ENCODE measurements around the gene TSC1. TPM values are rescaled to one million over a fixed set of nuclear protein-coding genes. Genes with fewer than 3 reads are reported as not detected.
A peak's percentile ranks its signal among the peaks of the same experiment; 100 is the strongest.

Gene TSC1
- 21.7 and 29.4 TPM in 2 replicates for total RNA-seq (2014; rRNA removed; shearing (Covaris generic))

GRCh38 chr9:132944294-132945185 is at the start of gene TSC1:
Gene TSC1, minus strand, starts transcription at chr9:132944616. Its CDS starts 15,744 bp downstream, at chr9:132928872.
- DNase-seq (ENCODE audit: low read depth) = peak; percentile 91

DNA sequence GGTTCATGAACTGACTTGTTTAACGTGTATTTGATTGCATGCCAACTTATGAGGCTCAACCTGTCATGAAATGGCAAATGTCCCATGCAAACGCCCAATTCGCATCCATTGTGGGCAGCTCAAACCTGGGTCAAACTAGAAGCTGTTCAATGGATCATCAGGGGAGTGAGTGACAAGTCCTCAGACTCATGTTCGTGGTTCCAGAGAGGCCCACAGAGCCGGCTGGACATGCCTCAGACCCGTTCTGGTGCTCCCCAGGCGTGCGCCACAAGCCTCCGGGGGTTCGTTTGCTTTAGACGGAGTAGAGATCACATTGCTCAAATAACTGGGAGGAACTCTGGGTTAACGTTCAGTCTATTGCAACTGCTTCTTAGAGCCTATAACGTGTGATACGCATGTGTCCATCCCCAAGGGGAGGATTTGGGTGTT is 49.1 kb upstream of the TSC1 start:
- DNase-seq (ENCODE audit: low read depth) = no peak

- no peak for DNase-seq (ENCODE audit: low read depth)
Measured at GRCh38 chr9:132991351-132992300, 47.2 kb upstream of the TSC1 start.

DNA sequence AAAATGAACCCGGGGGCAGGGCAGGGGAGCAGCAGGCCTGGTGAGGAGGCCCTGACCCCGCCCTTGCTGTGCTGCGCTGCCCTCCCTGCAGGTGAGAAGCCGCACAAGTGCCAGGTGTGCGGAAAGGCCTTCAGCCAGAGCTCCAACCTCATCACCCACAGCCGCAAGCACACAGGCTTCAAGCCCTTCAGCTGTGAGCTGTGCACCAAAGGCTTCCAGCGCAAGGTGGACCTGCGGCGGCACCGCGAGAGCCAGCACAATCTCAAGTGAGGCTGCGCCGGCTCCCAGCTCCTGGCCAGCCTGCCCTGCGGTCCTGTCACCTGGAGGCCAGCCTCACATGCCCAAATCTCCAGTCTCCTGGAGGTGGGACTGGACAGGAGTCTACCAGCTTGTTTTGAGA is 46.4 kb upstream of the TSC1 start:
- DNase-seq (ENCODE audit: low read depth) = no peak

DNA sequence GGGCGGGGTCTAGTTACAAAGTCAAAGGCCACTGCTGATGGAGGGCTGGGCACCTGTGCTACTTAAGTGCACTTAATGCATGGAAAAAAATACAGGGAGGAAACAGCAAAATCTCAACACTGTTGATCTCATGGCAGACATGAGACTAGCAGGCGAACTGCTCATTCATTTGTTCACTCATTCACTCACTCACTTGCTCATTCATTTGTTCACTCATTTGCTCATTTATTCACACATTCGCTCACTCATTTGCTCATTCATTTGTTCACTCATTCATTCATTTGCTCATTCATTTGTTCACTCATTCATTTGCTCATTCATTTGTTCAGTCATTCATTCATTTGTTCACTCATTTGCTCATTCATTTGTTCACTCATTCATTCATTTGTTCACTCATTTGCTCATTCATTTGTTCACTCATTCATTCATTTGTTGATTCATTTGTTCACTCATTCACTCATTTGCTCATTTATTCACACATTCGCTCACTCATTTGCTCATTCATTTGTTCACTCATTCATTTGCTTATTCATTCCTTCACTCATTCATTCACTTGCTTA is 45.7 kb upstream of the TSC1 start:
- peak; percentile 26 for DNase-seq (ENCODE audit: low read depth)

- DNase-seq (ENCODE audit: low read depth) = no peak
Measured at GRCh38 chr9:132989414-132989996, 45.1 kb upstream of the TSC1 start.

GRCh38 chr9:132989014-132989310 is 44.5 kb upstream of the TSC1 start:
- no peak for DNase-seq (ENCODE audit: low read depth)

DNA sequence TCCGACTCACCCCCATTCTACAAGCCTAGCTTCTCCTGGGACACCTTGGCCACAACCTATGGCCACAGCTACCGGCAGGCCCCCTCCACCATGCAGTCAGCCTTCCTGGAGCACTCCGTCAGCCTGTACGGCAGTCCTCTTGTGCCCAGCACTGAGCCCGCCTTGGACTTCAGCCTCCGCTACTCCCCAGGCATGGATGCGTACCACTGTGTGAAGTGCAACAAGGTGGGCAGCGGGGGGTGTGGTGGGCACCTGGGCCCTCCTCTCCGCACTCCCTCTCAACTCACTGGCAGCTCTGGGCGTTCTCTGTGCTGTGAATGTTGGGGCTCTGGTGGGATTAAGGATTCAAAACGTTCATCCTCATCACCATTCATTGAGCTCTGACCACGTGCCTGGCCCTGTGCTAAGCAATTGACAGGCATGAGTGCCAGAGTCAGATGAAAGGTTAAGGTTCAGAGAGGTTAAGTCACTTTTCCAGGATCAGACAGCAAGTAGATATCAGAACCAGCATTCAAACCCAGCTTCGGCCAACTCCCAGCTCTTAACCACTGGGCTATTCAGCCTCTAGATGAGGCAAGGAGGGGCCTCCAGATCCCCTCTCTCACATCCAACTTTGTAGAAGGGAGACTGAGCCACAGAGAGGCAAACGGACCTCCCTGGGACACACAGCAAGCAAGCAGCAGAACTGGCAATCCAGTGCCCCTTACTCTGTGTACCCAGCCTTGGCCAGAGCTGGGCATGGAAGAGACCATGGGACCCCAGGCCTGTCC is 44.0 kb upstream of the TSC1 start:
- DNase-seq (ENCODE audit: low read depth) = no peak

DNA sequence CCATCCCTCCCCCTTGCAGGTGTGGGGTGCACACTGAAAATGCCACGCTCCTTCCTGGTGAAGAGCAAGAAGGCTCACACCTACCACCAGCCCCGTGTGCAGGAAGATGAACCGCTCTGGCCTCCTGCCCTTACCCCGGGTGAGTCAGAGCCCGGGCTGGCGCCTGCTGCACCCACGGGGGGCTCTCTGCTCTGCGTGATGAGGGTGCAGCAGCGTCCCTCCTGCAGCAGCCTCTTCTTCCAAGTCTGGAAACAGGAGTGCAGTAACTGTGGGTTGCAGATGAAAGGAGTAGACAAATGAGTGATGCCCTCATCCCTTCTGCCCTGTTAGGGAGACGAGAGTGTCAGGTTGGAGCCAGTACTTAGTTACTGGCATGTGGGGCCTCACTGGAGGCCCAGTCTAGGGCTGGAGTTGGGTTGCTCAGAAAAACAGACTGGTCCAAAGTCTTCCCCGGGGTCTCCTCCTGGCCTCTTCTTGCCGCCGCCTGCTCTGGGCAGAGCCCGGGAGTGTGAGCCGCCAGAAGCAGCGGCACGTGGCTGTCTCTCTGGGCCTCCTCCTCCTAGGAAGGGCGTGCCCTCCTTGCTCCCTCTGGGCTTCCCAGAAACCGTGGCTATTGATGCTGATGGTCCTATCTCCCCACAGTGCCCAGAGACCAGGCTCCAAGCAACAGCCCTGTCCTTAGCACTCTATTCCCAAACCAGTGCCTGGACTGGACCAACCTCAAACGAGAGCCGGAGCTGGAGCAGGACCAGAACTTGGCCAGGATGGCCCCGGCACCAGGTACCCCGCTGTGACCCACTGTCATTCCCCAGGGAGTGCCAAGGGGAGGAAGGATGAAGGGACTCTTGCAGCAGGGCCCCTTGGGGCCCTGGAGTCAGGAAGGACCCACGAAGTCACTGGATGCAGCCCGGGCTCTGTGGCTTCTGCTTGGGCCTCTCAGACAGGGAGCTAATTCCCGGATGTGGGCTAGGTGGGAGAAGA is 42.5 kb upstream of the TSC1 start:
- DNase-seq (ENCODE audit: low read depth) = peak; percentile 21

GRCh38 chr9:132986114-132986513 is 41.7 kb upstream of the TSC1 start:
- no peak for DNase-seq (ENCODE audit: low read depth)

GRCh38 chr9:132985489-132985888 is 41.1 kb upstream of the TSC1 start:
- no peak for DNase-seq (ENCODE audit: low read depth)

- DNase-seq (ENCODE audit: low read depth) = no peak
Measured at GRCh38 chr9:132985071-132985350, 40.6 kb upstream of the TSC1 start.

DNA sequence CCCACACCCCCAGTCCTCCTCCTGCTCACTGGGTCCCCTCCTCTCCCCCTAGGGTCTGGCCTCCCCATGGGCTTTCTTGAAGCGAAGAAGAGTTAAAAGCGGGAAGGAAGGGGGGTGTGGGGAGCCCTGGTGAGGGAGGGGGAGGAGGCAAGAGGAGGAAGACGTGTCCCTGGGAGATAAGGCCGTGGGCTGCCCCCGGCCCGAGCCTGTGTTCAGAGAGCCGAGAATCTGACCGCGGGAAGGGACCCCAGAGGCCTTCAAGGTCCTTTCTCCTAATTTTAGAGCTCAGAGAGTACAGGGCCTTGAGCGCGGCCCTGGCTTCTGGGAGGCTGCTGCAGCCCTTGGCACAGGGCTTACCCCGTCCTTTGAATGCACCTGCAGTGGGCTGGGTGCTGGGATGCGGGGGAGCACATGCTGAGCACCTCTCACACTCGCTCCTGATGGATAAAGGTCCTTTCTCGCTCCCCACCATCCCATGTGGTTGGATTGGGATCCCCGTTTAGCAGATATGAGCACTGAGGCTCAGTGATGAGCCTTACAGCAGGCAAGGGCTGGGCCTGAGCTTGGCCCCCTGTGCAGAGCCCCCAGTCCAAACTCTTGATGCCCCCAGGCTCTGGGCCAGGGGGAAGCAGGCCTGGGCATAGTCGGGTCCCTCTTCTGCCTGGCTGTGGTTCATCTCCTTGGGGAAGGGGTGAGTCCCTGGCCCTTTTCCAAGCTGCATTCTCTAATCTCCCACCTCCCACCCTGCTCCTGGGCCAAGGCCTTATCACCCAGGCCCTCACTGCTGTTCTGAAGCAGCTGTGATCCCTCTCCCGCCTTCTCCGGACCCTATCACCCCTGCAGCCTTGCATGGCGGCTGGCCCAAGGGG is 40.0 kb upstream of the TSC1 start:
- no peak for DNase-seq (ENCODE audit: low read depth)

GRCh38 chr9:132983491-132984201 is 39.2 kb upstream of the TSC1 start:
- no peak for DNase-seq (ENCODE audit: low read depth)

- DNase-seq (ENCODE audit: low read depth) = no peak
Measured at GRCh38 chr9:132982458-132982857, 38.0 kb upstream of the TSC1 start.

GRCh38 chr9:132980157-132980556 is 35.7 kb upstream of the TSC1 start:
- no peak for DNase-seq (ENCODE audit: low read depth)

- DNase-seq (ENCODE audit: low read depth) = no peak
Measured at GRCh38 chr9:132978451-132979131, 34.2 kb upstream of the TSC1 start, which contains the start of gene GFI1B. Gene GFI1B, plus strand, starts transcription at chr9:132978694. Its CDS starts 7,985 bp downstream, at chr9:132986679.

DNA sequence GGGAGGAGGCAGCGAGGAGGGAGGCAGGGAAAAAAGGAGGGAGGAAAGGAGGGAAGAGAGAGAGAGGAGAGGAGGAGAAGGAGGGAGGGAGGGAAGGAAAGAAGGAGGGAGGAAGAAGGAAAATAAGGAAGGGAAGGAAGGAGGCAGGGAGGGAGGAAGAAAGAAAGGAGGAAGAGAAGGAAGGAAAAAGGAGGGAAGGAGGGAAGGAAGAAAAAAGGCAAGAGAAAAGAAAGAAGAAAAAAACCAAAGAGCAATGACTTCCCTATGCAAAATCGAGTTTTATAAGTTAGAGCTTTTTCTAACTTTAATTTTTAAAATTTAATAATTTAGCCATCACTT is 33.7 kb upstream of the TSC1 start:
- no peak for DNase-seq (ENCODE audit: low read depth)
